ENCODE measurements around the gene VSTM1.

DNA sequence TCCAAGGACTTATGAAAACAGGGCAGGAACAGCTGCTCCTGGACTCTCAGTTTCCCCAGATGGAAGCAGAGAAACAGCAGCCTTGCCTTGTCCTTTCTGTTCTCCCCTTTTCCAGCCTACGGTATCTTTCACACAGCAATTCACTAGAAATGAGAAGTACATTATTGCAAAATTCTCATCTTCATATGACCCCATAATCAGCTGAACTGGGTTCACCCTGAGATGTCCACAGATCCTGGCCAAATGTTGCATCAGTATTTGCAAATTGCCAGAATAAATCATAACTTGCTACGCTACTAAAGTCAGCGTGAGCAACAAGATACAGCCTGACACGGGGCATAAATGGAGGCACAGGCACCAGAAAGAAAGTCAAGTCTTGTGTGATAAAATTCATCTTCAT, 16.1 kb downstream of the VSTM1 start:
- TF ChIP-seq POLR2A (IDR thresholded peaks at IDR 0.05) (no peak), CTCF (IDR thresholded peaks at IDR 0.05) (no peak)

Measured in esophagus squamous epithelium (tissue), 4 donors.